BE2C (cell line): ENCODE results near the gene KCND3. TPM values are rescaled to one million over a fixed set of nuclear protein-coding genes. Genes with fewer than 3 reads are reported as not detected.
A peak's percentile ranks its signal among the peaks of the same experiment; 100 is the strongest.

Source experiments
- DNase-seq: peaks from one replicate; pipeline ENCODE4 v3.0.0-alpha.2; 2020
- H3K27me3 ChIP-seq: fragments of 250-450 bp; sonication (Bioruptor Pico); 2 replicates; pipeline ENCODE4 v1.5.1; 2020; ENCODE audit warnings: mild to moderate bottlenecking
- H3K36me3 ChIP-seq: fragments of 250-450 bp; sonication (Bioruptor Pico); 2 replicates; pipeline ENCODE4 v1.5.1; 2020; ENCODE audit warnings: mild to moderate bottlenecking
- H3K4me1 ChIP-seq: fragments of 250-450 bp; sonication (Bioruptor Pico); 2 replicates; pipeline ENCODE4 v1.5.1; 2020
- H3K4me3 ChIP-seq: 2 replicates; pipeline ENCODE4 v1.5.1; 2011; ENCODE audit warnings: low read depth, low read length
- H3K9me3 ChIP-seq: fragments of 250-450 bp; sonication (Bioruptor Pico); 2 replicates; pipeline ENCODE4 v1.5.1; 2020
- polyA plus RNA-seq: library from polyadenylated mRNA; unstranded; fragments of >200 nt; gene quantifications from one replicate; pipeline ENCODE4 v1.2.1, GENCODE V29; 2012; ENCODE audit warnings: low read depth, missing spikeins; ENCODE audit not compliant: insufficient read length, insufficient read depth
- TF ChIP-seq, protein P1 (sequence below): IDR thresholded peaks from 2 replicates; pipeline ENCODE4 v1.5.1; 2012; ENCODE audit warnings: mild to moderate bottlenecking, low read depth, low read length

The KCND3 gene
- 1.2 TPM for polyA plus RNA-seq

- Histone ChIP-seq H3K4me1 (no peaks in the 10 kb centered on the region), H3K36me3 (no peaks in the 10 kb centered on the region), H3K9me3 (no peaks in the 10 kb centered on the region), H3K4me3 (peak within 1 kb of the TSS; percentile 46), H3K27me3 (peaks cover 68% of the 10 kb centered on the region)
- TF ChIP-seq, protein P1, sequence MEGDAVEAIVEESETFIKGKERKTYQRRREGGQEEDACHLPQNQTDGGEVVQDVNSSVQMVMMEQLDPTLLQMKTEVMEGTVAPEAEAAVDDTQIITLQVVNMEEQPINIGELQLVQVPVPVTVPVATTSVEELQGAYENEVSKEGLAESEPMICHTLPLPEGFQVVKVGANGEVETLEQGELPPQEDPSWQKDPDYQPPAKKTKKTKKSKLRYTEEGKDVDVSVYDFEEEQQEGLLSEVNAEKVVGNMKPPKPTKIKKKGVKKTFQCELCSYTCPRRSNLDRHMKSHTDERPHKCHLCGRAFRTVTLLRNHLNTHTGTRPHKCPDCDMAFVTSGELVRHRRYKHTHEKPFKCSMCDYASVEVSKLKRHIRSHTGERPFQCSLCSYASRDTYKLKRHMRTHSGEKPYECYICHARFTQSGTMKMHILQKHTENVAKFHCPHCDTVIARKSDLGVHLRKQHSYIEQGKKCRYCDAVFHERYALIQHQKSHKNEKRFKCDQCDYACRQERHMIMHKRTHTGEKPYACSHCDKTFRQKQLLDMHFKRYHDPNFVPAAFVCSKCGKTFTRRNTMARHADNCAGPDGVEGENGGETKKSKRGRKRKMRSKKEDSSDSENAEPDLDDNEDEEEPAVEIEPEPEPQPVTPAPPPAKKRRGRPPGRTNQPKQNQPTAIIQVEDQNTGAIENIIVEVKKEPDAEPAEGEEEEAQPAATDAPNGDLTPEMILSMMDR: no peak
- DNase-seq: peak; percentile 45
Observed at GRCh38 chr1:111989531-111990025, at the start of gene KCND3. Gene KCND3 (minus strand): TSS chr1:111989668.

DNA sequence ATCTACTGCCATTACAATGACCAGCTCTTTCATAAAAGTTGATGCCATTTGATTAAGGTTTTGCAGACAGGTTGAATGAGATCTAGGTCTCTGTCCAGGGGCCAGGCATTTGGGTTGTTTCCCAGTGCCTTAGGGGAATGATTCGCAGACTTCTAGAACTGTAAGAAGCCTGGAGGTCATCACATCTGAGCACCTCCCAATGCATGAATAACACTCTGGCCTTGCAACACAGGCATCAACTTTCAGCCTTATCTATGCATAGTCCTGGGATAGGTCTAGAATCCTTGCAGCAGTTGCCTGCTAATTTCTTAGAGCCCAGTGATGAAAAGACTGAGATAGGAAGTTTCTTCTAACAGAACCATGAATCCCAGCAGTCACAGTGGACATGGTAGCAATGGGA, 44.8 kb upstream of the KCND3 start:
- Histone ChIP-seq H3K4me3 (no peak overlapping the region), H3K4me1 (no peaks in the 10 kb centered on the region), H3K27me3 (peaks cover 3% of the 10 kb centered on the region; the same call in 1 of the 2 replicates), H3K36me3 (no peaks in the 10 kb centered on the region), H3K9me3 (no peaks in the 10 kb centered on the region)
- no peak for DNase-seq
- TF ChIP-seq, protein P1: no peak

- Histone ChIP-seq H3K36me3 (no peaks in the 10 kb centered on the region), H3K4me1 (no peaks in the 10 kb centered on the region), H3K4me3 (no peak overlapping the region), H3K27me3 (peaks cover 3% of the 10 kb centered on the region; the same call in 1 of the 2 replicates), H3K9me3 (no peaks in the 10 kb centered on the region)
- TF ChIP-seq, protein P1: no peak
- DNase-seq: no peak
Observed at GRCh38 chr1:112033439-112034120, 44.1 kb upstream of the KCND3 start.

- no peaks in the 10 kb centered on the region for H3K36me3 ChIP-seq
- H3K27me3 ChIP-seq: peaks cover 3% of the 10 kb centered on the region; the same call in 1 of the 2 replicates
- H3K4me3 ChIP-seq: no peak overlapping the region
- TF ChIP-seq, protein P1: no peak
- DNase-seq: no peak
- H3K9me3 ChIP-seq: no peaks in the 10 kb centered on the region
- no peaks in the 10 kb centered on the region for H3K4me1 ChIP-seq
Observed at GRCh38 chr1:112030157-112030556, 40.7 kb upstream of the KCND3 start.

DNA sequence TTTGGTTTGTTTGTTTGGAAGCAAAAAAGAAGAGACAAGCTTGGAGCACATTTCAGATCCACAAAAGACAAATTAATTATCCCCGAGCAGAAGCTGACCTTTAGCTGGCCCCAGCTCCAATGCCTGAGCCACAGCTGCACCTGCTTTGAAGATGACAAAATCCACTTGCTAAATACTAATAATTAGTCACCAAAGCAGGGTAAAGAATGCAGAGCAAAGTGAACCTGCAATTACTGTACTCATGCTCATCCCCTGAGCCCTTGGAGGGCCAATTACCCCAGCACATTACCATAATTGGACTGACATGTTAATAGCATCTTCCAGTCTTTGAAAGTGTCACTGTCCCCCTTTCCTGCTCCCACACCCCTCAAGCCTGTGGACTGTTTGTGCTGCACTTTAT, 38.2 kb upstream of the KCND3 start:
- no peaks in the 10 kb centered on the region for H3K9me3 ChIP-seq
- no peak overlapping the region for H3K4me3 ChIP-seq
- no peaks in the 10 kb centered on the region for H3K36me3 ChIP-seq
- DNase-seq: no peak
- TF ChIP-seq, protein P1: no peak
- H3K4me1 ChIP-seq: no peaks in the 10 kb centered on the region
- peaks cover 3% of the 10 kb centered on the region; the same call in 1 of the 2 replicates for H3K27me3 ChIP-seq

DNA sequence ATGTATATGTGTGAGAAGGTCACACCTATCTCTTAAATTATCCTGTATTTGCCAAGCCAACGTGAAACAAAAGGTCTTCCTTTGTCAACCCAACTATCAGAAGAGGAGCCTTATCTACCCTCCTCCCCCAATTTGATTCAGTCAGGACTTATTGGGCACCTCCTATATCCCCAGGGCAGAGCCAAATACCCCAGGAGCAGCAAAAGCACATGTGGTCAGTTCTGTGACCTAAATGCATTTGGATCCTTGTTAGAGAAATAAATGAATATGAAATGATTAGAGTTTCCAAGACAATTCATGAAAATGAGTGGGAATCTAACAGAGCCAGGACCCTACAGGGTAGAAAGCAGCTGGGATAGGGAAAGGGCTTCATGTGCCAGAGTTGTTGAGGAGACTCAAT, 37.0 kb upstream of the KCND3 start:
- H3K27me3 ChIP-seq: peaks cover 3% of the 10 kb centered on the region; the same call in 1 of the 2 replicates

More for the DNA sequence above, 37.0 kb upstream of the KCND3 start:
- no peak for DNase-seq
- no peaks in the 10 kb centered on the region for H3K4me1 ChIP-seq
- H3K4me3 ChIP-seq: no peak overlapping the region
- TF ChIP-seq, protein P1: no peak
- no peaks in the 10 kb centered on the region for H3K36me3 ChIP-seq
- no peaks in the 10 kb centered on the region for H3K9me3 ChIP-seq
